ENCODE results near the gene OR2T29.
"Not testable (repeated sequence)": the region's sequence is repeated elsewhere in the genome, so short reads cannot be mapped to it uniquely, and the experiment has no call there.

Gene OR2T29

GRCh38 chr1:248590055-248590454, 27.5 kb upstream of the OR2T29 start:
- TF ChIP-seq POLR2AphosphoS5 (IDR thresholded peaks at IDR 0.05; ENCODE audit: borderline replicate concordance, low read depth, low read length) (no peak), FOXP2 (optimal IDR thresholded peaks at IDR 0.05; ENCODE audit: control extremely low read depth, extremely low read length, insufficient read depth) (no peak), EZH2 (IDR thresholded peaks at IDR 0.05) (no peak)
- Histone ChIP-seq H3K27ac (no peak overlapping the region), H3K9ac (ENCODE audit: insufficient read length) (no peak overlapping the region), H3K4me3 (no peak overlapping the region), H3K36me3 (ENCODE audit: insufficient read depth, low read length) (no peaks in the 10 kb centered on the region), H3K9me3 (ENCODE audit: low read depth, low read length) (no peaks in the 10 kb centered on the region)
- DNase-seq (ENCODE audit: low read depth, low spot score): no peak

- no peak for TF ChIP-seq POLR2AphosphoS5 (IDR thresholded peaks at IDR 0.05; ENCODE audit: borderline replicate concordance, low read depth, low read length)
- TF ChIP-seq EZH2 (IDR thresholded peaks at IDR 0.05): no peak
- TF ChIP-seq FOXP2 (optimal IDR thresholded peaks at IDR 0.05; ENCODE audit: control extremely low read depth, extremely low read length, insufficient read depth): no peak
- H3K9ac ChIP-seq (ENCODE audit: insufficient read length): no peak overlapping the region
- no peak overlapping the region for H3K4me3 ChIP-seq
- H3K9me3 ChIP-seq (ENCODE audit: low read depth, low read length): no peaks in the 10 kb centered on the region
- DNase-seq (ENCODE audit: low read depth, low spot score): no peak
- no peak overlapping the region for H3K27ac ChIP-seq
- no peaks in the 10 kb centered on the region for H3K36me3 ChIP-seq (ENCODE audit: insufficient read depth, low read length)
Measured at GRCh38 chr1:248589334-248589733, 26.8 kb upstream of the OR2T29 start.

GRCh38 chr1:248585266-248585665, 22.7 kb upstream of the OR2T29 start:
- TF ChIP-seq FOXP2 (optimal IDR thresholded peaks at IDR 0.05; ENCODE audit: control extremely low read depth, extremely low read length, insufficient read depth) (no peak), POLR2AphosphoS5 (IDR thresholded peaks at IDR 0.05; ENCODE audit: borderline replicate concordance, low read depth, low read length) (no peak), EZH2 (IDR thresholded peaks at IDR 0.05) (no peak)
- DNase-seq (ENCODE audit: low read depth, low spot score): no peak

GRCh38 chr1:248576260-248576980, 13.8 kb upstream of the OR2T29 start:
- Histone ChIP-seq H3K27ac (no peak overlapping the region), H3K9ac (ENCODE audit: insufficient read length) (no peak overlapping the region), H3K36me3 (ENCODE audit: insufficient read depth, low read length) (no peaks in the 10 kb centered on the region), H3K9me3 (ENCODE audit: low read depth, low read length) (no peaks in the 10 kb centered on the region), H3K4me3 (no peak overlapping the region)
- DNase-seq (ENCODE audit: low read depth, low spot score): no peak
- TF ChIP-seq EZH2 (IDR thresholded peaks at IDR 0.05): no peak

More at GRCh38 chr1:248585266-248585665, 22.7 kb upstream of the OR2T29 start:
- H3K4me3 ChIP-seq: no peak overlapping the region
- no peaks in the 10 kb centered on the region for H3K36me3 ChIP-seq (ENCODE audit: insufficient read depth, low read length)
- no peak overlapping the region for H3K27ac ChIP-seq
- H3K9me3 ChIP-seq (ENCODE audit: low read depth, low read length): no peaks in the 10 kb centered on the region
- H3K9ac ChIP-seq (ENCODE audit: insufficient read length): no peak overlapping the region

- not testable (repeated sequence) for H3K27ac ChIP-seq; DNase-seq (ENCODE audit: low read depth, low spot score); H3K4me3 ChIP-seq; H3K9me3 ChIP-seq (ENCODE audit: low read depth, low read length); H3K36me3 ChIP-seq (ENCODE audit: insufficient read depth, low read length); H3K9ac ChIP-seq (ENCODE audit: insufficient read length)
Measured at GRCh38 chr1:248574657-248575056, 12.1 kb upstream of the OR2T29 start, which contains the start of gene OR2T34. Gene OR2T34 (minus strand): TSS chr1:248574757. CDS start chr1:248574757, 0 bp downstream.

- not testable (repeated sequence) for H3K27ac ChIP-seq; DNase-seq (ENCODE audit: low read depth, low spot score); H3K9me3 ChIP-seq (ENCODE audit: low read depth, low read length); H3K36me3 ChIP-seq (ENCODE audit: insufficient read depth, low read length); H3K9ac ChIP-seq (ENCODE audit: insufficient read length); H3K4me3 ChIP-seq
Measured at GRCh38 chr1:248573856-248574255, 11.3 kb upstream of the OR2T29 start.

- DNase-seq (ENCODE audit: low read depth, low spot score); H3K36me3 ChIP-seq (ENCODE audit: insufficient read depth, low read length): not testable (repeated sequence)
Measured at GRCh38 chr1:248572049-248572448, 9.5 kb upstream of the OR2T29 start.

GRCh38 chr1:248570811-248571210, 8.2 kb upstream of the OR2T29 start:
- H3K9ac ChIP-seq (ENCODE audit: insufficient read length); H3K4me3 ChIP-seq; H3K36me3 ChIP-seq (ENCODE audit: insufficient read depth, low read length); H3K9me3 ChIP-seq (ENCODE audit: low read depth, low read length); H3K27ac ChIP-seq: not testable (repeated sequence)
- peak; percentile 30 for DNase-seq (ENCODE audit: low read depth, low spot score)

More at GRCh38 chr1:248572049-248572448, 9.5 kb upstream of the OR2T29 start:
- H3K9me3 ChIP-seq (ENCODE audit: low read depth, low read length); H3K9ac ChIP-seq (ENCODE audit: insufficient read length); H3K27ac ChIP-seq; H3K4me3 ChIP-seq: not testable (repeated sequence)

- not testable (repeated sequence) for H3K36me3 ChIP-seq (ENCODE audit: insufficient read depth, low read length); DNase-seq (ENCODE audit: low read depth, low spot score); H3K9me3 ChIP-seq (ENCODE audit: low read depth, low read length); H3K4me3 ChIP-seq; H3K9ac ChIP-seq (ENCODE audit: insufficient read length); H3K27ac ChIP-seq
Measured at GRCh38 chr1:248569049-248569448, 6.5 kb upstream of the OR2T29 start.

- H3K4me3 ChIP-seq; H3K36me3 ChIP-seq (ENCODE audit: insufficient read depth, low read length); H3K27ac ChIP-seq; H3K9me3 ChIP-seq (ENCODE audit: low read depth, low read length); DNase-seq (ENCODE audit: low read depth, low spot score); H3K9ac ChIP-seq (ENCODE audit: insufficient read length): not testable (repeated sequence)
Measured at GRCh38 chr1:248565530-248566373, 3.2 kb upstream of the OR2T29 start.

- DNase-seq (ENCODE audit: low read depth, low spot score); H3K36me3 ChIP-seq (ENCODE audit: insufficient read depth, low read length); H3K4me3 ChIP-seq; H3K27ac ChIP-seq; H3K9me3 ChIP-seq (ENCODE audit: low read depth, low read length); H3K9ac ChIP-seq (ENCODE audit: insufficient read length): not testable (repeated sequence)
Measured at GRCh38 chr1:248551027-248551426, 11.5 kb downstream of the OR2T29 start.

GRCh38 chr1:248547383-248547782, 15.2 kb downstream of the OR2T29 start:
- not testable (repeated sequence) for H3K9ac ChIP-seq (ENCODE audit: insufficient read length); DNase-seq (ENCODE audit: low read depth, low spot score); H3K9me3 ChIP-seq (ENCODE audit: low read depth, low read length)

GRCh38 chr1:248537449-248537848, 25.1 kb downstream of the OR2T29 start:
- H3K36me3 ChIP-seq (ENCODE audit: insufficient read depth, low read length); DNase-seq (ENCODE audit: low read depth, low spot score); H3K9me3 ChIP-seq (ENCODE audit: low read depth, low read length); H3K4me3 ChIP-seq; H3K9ac ChIP-seq (ENCODE audit: insufficient read length); H3K27ac ChIP-seq: not testable (repeated sequence)

More at GRCh38 chr1:248547383-248547782, 15.2 kb downstream of the OR2T29 start:
- H3K27ac ChIP-seq; H3K36me3 ChIP-seq (ENCODE audit: insufficient read depth, low read length); H3K4me3 ChIP-seq: not testable (repeated sequence)

Data from SK-N-MC (cell line).